OCI-LY7 (cell line): ENCODE data around the gene GSK3B.

Experiments used
- CTCF ChIP-seq: fragments of 200-600 bp; sonication (generic); conservative IDR thresholded peaks from 2 replicates; pipeline ENCODE4 v1.5.1; 2014; ENCODE audit warnings: mild to moderate bottlenecking, antibody characterized with exemption, low read length, moderate library complexity, mixed read lengths
- EZH2phosphoT487 ChIP-seq: fragments of 200-600 bp; sonication (generic); IDR thresholded peaks from 2 replicates; pipeline ENCODE4 v1.6.1; 2018; ENCODE audit warnings: low read depth, borderline replicate concordance, mild to moderate bottlenecking, mixed run types, antibody characterized with exemption, low read length, moderate library complexity, mixed read lengths

- TF ChIP-seq CTCF (no peak), EZH2phosphoT487 (no peak)
These were observed 167.1 kb downstream of the GSK3B start for GRCh38 chr3:119927190-119927589.
